ENCODE results near the gene NAB2. TPM values are rescaled to one million over a fixed set of nuclear protein-coding genes. Genes with fewer than 3 reads are reported as not detected.

Gene NAB2
- total RNA-seq, 2 experiments from 2014 or later, result 39.6 to 41.6 TPM

DNA sequence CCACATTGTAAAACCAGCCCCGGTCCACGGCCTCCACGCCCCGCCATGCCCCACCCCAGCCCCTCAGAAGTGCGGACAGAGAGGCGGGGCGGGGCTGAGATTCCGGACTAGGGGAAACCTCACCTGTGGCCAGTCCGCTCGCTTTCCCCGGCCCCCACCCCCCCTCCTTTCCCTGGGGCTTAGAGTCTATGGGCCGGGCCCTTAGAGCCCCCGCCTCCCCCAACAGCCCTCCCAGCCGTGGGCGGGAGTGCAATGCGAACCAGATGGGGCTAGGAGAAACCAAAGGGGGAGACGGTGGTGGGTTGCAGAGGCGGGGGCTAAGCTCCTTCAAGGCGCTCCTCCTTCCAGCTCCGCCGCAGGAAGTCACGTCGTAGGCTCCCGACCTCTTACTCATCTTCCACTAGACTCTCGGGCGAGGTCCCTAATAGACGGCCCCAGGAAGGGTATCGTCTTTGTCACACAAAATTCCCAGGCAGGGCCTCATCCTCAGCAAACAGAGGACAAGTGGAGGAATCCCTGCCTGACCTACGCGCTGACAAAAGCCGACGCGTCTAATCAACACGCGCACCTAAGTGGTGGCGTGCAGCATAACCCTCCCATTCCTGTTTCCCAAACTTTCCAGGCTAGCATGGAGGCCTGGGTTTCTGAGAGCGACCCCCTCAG, 1.1 kb upstream of the NAB2 start:
- intact Hi-C loops (cut with micrococcal nuclease), result loop anchor here (1.0 to 5.0 kb wide), 6 partner anchors 9 to 451 kb away; partner anchors contain the start of genes PTGES3, SHMT2 and STAT6
- H3K36me3 Mint-ChIP-seq, result peaks cover 29% of the 10 kb centered on the region

DNA sequence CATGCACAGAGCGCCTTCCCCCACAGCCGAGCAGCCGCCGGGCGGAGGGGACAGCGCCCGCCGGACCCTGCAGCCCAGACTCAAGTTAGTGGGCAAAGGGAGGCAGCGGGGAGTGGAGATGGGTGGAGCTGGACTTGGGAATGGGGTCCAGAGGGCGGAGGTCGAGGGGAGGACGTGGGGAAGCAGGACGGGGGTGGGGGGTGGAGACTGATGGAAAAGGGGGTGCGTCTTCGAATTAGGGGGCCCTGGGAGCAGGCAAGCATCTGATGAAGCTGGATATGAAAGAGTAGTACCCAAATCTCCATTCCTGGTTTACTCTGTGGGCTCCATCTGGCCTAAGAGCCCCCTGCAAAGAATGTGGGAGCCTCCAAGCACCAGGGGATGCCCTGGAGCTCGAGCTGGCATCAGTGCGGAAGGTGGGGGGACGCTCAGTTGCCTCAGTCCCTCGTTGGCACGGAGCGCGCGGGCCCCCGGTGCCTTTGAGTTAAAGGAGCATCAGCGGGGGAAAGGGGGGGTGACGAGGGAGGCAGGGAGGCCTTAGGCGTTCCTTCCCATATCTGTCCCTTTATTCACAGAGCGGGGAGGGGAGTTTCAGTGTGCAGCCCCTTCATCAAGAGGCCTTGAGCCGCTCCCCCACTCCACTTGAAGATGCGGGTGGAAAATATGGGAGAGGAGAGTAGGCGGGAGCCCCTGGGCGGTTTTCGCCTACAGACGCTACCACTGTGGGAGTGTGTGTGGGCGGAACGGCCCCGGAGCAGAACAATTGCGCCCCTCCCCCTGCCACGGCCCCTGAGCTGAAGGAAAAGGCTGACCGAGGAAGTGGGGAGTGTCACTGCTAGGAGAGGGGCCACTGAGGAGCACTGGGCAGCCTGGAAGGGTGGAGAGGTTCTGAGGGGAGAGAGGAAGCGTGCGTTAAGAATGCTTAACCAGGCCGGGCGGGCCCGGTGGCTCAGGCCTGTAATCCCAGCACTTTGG, 644 bp downstream of the NAB2 start:
- ChIA-PET POLR2A (interaction anchor here (0.7 to 6.7 kb wide), 5 partner anchors 10 to 21 kb away, joined by 3 to 52 read pairs (median 6); partner anchors contain the start of genes NEMP1 and STAT6), CTCF (interaction anchor here (1.0 to 14.4 kb wide), 6 partner anchors 15 to 87 kb away, joined by 4 to 251 read pairs (median 31); partner anchors contain the start of genes NEMP1 and STAT6)
- intact Hi-C loops (cut with micrococcal nuclease), result loop anchor here (5.0 kb wide), 2 partner anchors 138 to 452 kb away; partner anchors contain the start of gene SHMT2
- Mint-ChIP-seq H3K4me1 (ENCODE audit: low read depth) (peaks cover 65% of the 10 kb centered on the region), H3K9me3 (no peaks in the 10 kb centered on the region), H3K27me3 (no peaks in the 10 kb centered on the region), H3K27ac (peak overlapping the region; percentile 84), H3K36me3 (peaks cover 39% of the 10 kb centered on the region), H3K4me3 (peak overlapping the region; percentile 91)
- peak; percentile 58 for DNase-seq

More for the DNA sequence above, 1.1 kb upstream of the NAB2 start:
- CTCF ChIA-PET, result interaction anchor here (0.6 to 14.4 kb wide), 5 partner anchors 10 to 155 kb away, joined by 3 to 251 read pairs (median 4); partner anchors contain the start of genes NEMP1 and STAT6
- no peaks in the 10 kb centered on the region for H3K9me3 Mint-ChIP-seq
- no peaks in the 10 kb centered on the region for H3K27me3 Mint-ChIP-seq
- H3K27ac Mint-ChIP-seq, result peak overlapping the region; percentile 95
- POLR2A ChIA-PET, result interaction anchor here (0.6 to 6.7 kb wide), 9 partner anchors 9 to 403 kb away, joined by 3 to 52 read pairs (median 4); partner anchors contain the start of genes NEMP1 and STAT6
- DNase-seq, result peak; percentile 89
- peak overlapping the region; percentile 89 for H3K4me3 Mint-ChIP-seq
- H3K4me1 Mint-ChIP-seq (ENCODE audit: low read depth), result peaks cover 57% of the 10 kb centered on the region

DNA sequence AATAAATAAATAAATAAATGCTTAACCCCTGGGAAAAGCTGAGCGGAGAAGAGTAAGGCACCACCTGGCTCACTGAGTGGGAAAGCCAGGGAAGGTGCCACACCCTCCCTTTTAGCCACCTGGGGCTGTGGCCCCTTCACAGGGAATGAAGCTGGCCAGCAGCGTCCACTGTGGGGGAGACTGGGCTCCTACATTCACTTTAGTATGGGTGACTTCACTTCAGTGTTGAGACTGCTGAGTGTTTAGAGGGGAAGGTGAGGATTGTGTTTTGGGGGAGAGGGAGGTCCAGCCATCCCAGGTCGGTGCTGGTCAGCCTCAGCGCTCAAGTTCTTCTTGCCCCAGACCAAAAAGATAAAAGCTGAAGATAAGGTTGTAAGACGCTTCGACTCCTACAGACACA, 1.6 kb downstream of the NAB2 start:
- ChIA-PET CTCF (interaction anchor here (1.0 to 14.4 kb wide), 5 partner anchors 16 to 88 kb away, joined by 4 to 251 read pairs (median 37); partner anchors contain the start of genes NEMP1 and STAT6), POLR2A (interaction anchor here (1.3 to 6.7 kb wide), 4 partner anchors 9 to 21 kb away, joined by 4 to 52 read pairs (median 24); partner anchors contain the start of genes NEMP1 and STAT6)
- Mint-ChIP-seq H3K4me3 (peak overlapping the region; percentile 91), H3K36me3 (peaks cover 46% of the 10 kb centered on the region), H3K9me3 (no peaks in the 10 kb centered on the region), H3K27ac (peak overlapping the region; percentile 55), H3K4me1 (ENCODE audit: low read depth) (peaks cover 64% of the 10 kb centered on the region), H3K27me3 (no peaks in the 10 kb centered on the region)
- DNase-seq, result no peak
- intact Hi-C loops (cut with micrococcal nuclease), result no loop called here

GRCh38 chr12:57090924-57091637, 2.2 kb downstream of the NAB2 start:
- Mint-ChIP-seq H3K4me3 (peak overlapping the region; percentile 91), H3K9me3 (no peaks in the 10 kb centered on the region), H3K27me3 (no peaks in the 10 kb centered on the region), H3K36me3 (peaks cover 49% of the 10 kb centered on the region), H3K27ac (peak overlapping the region; percentile 55), H3K4me1 (ENCODE audit: low read depth) (peaks cover 58% of the 10 kb centered on the region)
- peak; percentile 11 for DNase-seq
- CTCF ChIA-PET, result interaction anchor here (1.6 to 14.4 kb wide), 6 partner anchors 16 to 33 kb away, joined by 7 to 251 read pairs (median 22); partner anchors contain the start of genes NEMP1 and STAT6
- intact Hi-C loops (cut with micrococcal nuclease), result no loop called here
- POLR2A ChIA-PET, result interaction anchor here (2.0 to 9.6 kb wide), 4 partner anchors 8 to 20 kb away, joined by 6 to 83 read pairs (median 48); partner anchors contain the start of genes NEMP1 and STAT6

DNA sequence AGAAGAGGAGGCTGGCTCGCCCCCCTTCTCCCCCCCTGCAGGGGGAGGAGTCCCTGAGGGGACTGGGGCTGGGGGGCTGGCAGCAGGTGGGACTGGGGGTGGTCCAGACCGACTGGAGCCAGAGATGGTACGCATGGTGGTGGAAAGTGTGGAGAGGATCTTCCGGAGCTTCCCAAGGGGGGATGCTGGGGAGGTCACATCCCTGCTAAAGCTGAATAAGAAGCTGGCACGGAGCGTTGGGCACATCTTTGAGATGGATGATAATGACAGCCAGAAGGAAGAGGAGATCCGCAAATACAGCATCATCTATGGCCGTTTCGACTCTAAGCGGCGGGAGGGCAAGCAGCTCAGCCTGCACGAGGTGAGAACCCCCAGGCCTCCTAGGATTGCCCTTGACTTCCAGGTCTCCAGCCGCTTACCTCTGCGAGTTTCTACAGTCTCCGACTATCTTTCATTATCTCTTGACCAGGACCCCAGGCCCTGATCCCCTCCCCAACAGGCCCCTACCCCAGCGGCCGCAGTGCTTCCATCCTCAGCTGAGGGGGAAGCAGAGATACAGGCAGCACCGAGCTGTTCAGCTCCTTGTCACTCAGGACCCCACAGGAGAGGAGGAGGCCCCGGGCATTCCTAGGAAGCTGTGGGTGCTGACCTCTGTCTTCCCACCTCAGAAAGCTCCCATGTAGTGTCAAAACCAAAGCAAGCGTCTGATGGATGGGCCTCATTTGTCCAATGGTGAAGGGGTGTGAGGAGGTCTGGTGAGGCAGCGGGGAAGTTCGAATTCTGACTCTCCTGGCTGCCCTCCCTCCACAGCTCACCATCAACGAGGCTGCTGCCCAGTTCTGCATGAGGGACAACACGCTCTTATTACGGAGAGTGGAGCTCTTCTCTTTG, 3.0 kb downstream of the NAB2 start:
- intact Hi-C loops (cut with micrococcal nuclease), result loop anchor here (2.0 kb wide), 1 partner anchor 13 kb away; the partner anchor contains the start of gene NEMP1
- H3K36me3 Mint-ChIP-seq, result peaks cover 49% of the 10 kb centered on the region
- H3K27ac Mint-ChIP-seq, result peak overlapping the region; percentile 92
- peaks cover 53% of the 10 kb centered on the region for H3K4me1 Mint-ChIP-seq (ENCODE audit: low read depth)
- H3K4me3 Mint-ChIP-seq, result peak overlapping the region; percentile 41
- ChIA-PET CTCF (interaction anchor here (0.6 to 14.4 kb wide), 13 partner anchors 14 to 90 kb away, joined by 3 to 251 read pairs (median 6); partner anchors contain the start of genes NEMP1 and STAT6), POLR2A (interaction anchor here (0.7 to 9.6 kb wide), 5 partner anchors 13 to 29 kb away, joined by 3 to 83 read pairs (median 6); partner anchors contain the start of genes NEMP1 and STAT6)
- peak; percentile 9 for DNase-seq
- no peaks in the 10 kb centered on the region for H3K9me3 Mint-ChIP-seq
- no peaks in the 10 kb centered on the region for H3K27me3 Mint-ChIP-seq

GRCh38 chr12:57092529-57092862, 3.6 kb downstream of the NAB2 start:
- Mint-ChIP-seq H3K4me3 (peak overlapping the region; percentile 41), H3K4me1 (ENCODE audit: low read depth) (peaks cover 57% of the 10 kb centered on the region), H3K27me3 (no peaks in the 10 kb centered on the region), H3K36me3 (peaks cover 54% of the 10 kb centered on the region), H3K9me3 (no peaks in the 10 kb centered on the region), H3K27ac (peak overlapping the region; percentile 92)
- CTCF ChIA-PET, result interaction anchor here (0.6 to 14.4 kb wide), 14 partner anchors 14 to 91 kb away, joined by 3 to 251 read pairs (median 6); partner anchors contain the start of genes NEMP1 and STAT6
- POLR2A ChIA-PET, result interaction anchor here (0.5 to 9.6 kb wide), 6 partner anchors 13 to 29 kb away, joined by 3 to 83 read pairs (median 6); partner anchors contain the start of genes NEMP1 and STAT6
- peak; percentile 11 for DNase-seq
- intact Hi-C loops (cut with micrococcal nuclease), result loop anchor here (2.0 kb wide), 1 partner anchor 14 kb away; the partner anchor contains the start of gene NEMP1

- peak overlapping the region; percentile 92 for H3K27ac Mint-ChIP-seq
- no peaks in the 10 kb centered on the region for H3K27me3 Mint-ChIP-seq
- H3K9me3 Mint-ChIP-seq, result no peaks in the 10 kb centered on the region
- H3K4me3 Mint-ChIP-seq, result peak overlapping the region; percentile 69
- intact Hi-C loops (cut with micrococcal nuclease), result loop anchor here (1.0 to 2.0 kb wide), 3 partner anchors 14 to 85 kb away; partner anchors contain the start of gene NEMP1
- CTCF ChIA-PET, result interaction anchor here (0.7 to 14.4 kb wide), 13 partner anchors 16 to 91 kb away, joined by 3 to 251 read pairs (median 6); partner anchors contain the start of genes NEMP1 and STAT6
- POLR2A ChIA-PET, result interaction anchor here (0.5 to 9.6 kb wide), 6 partner anchors 10 to 24 kb away, joined by 3 to 83 read pairs (median 6); partner anchors contain the start of genes NEMP1 and STAT6
- H3K36me3 Mint-ChIP-seq, result peaks cover 55% of the 10 kb centered on the region
- peaks cover 57% of the 10 kb centered on the region for H3K4me1 Mint-ChIP-seq (ENCODE audit: low read depth)
- no peak for DNase-seq
These were observed 4.0 kb downstream of the NAB2 start for GRCh38 chr12:57092876-57093414.

- ChIA-PET CTCF (interaction anchor here (0.7 to 14.4 kb wide), 18 partner anchors 10 to 92 kb away, joined by 3 to 251 read pairs (median 5); partner anchors contain the start of genes NEMP1 and STAT6), POLR2A (interaction anchor here (0.7 to 9.6 kb wide), 8 partner anchors 10 to 965 kb away, joined by 3 to 83 read pairs (median 4); partner anchors contain the start of gene STAT6)
- intact Hi-C loops (cut with micrococcal nuclease), result loop anchor here (1.0 to 2.0 kb wide), 3 partner anchors 15 to 85 kb away; partner anchors contain the start of gene NEMP1
- Mint-ChIP-seq H3K9me3 (no peaks in the 10 kb centered on the region), H3K27ac (peak overlapping the region; percentile 92), H3K4me1 (ENCODE audit: low read depth) (peaks cover 57% of the 10 kb centered on the region), H3K4me3 (peak overlapping the region; percentile 69), H3K36me3 (peaks cover 61% of the 10 kb centered on the region), H3K27me3 (no peaks in the 10 kb centered on the region)
- peak; percentile 88 for DNase-seq
These were observed 4.7 kb downstream of the NAB2 start for GRCh38 chr12:57093415-57094207.

Data from activated CD4-positive, alpha-beta memory T cell treated with anti-CD3 and anti-CD28 coated beads for 36 hours (primary cell).